ENCODE data around the gene C3orf80. TPM values are rescaled to one million over a fixed set of nuclear protein-coding genes. Genes with fewer than 3 reads are reported as not detected.
"Not testable (repeated sequence)": the region's sequence is repeated elsewhere in the genome, so short reads cannot be mapped to it uniquely, and the experiment has no call there.

The C3orf80 gene
- under 1 TPM in 9 of 10 donors, not detected in 1; 0.11 to 0.45 (median 0.30) TPM for polyA plus RNA-seq (ENCODE audit: insufficient read length in 10 of 10)
- long read RNA-seq, donor 1 = 0 reads
- long read RNA-seq, donor 2 = 0 reads
- long read RNA-seq, donor 3 = 0 reads
- long read RNA-seq, donor 4 = 0 reads
- long read RNA-seq, donor 5, partial matches to known transcripts = 0 of 1 reads
- long read RNA-seq, donor 5, other reads (novel, unspliced or antisense) = 0 of 1 reads
- long read RNA-seq, donor 6 = 0 reads
- long read RNA-seq, donor 7 = 0 reads
- long read RNA-seq, donor 8 = 0 reads
- long read RNA-seq, donor 9 = 0 reads

- peak in 2 of 3 donors; percentile 36 to 74 for DNase-seq
These were observed at the start of gene C3orf80 for GRCh38 chr3:160225176-160226025. Gene C3orf80 (plus strand): TSS chr3:160225422. CDS start chr3:160225636, 214 bp downstream.

GRCh38 chr3:160176923-160177322, 48.3 kb upstream of the C3orf80 start:
- no peak for DNase-seq

GRCh38 chr3:160178661-160179060, 46.6 kb upstream of the C3orf80 start:
- DNase-seq = not testable (repeated sequence)

- DNase-seq = not testable (repeated sequence)
These were observed 45.8 kb upstream of the C3orf80 start for GRCh38 chr3:160179403-160179802.

GRCh38 chr3:160179906-160180305, 45.3 kb upstream of the C3orf80 start:
- DNase-seq = no peak

GRCh38 chr3:160180581-160181216, 44.5 kb upstream of the C3orf80 start:
- peak; percentile 34 to 59 (median 39) for DNase-seq

GRCh38 chr3:160183345-160184076, 41.7 kb upstream of the C3orf80 start:
- DNase-seq = no peak

- peak; percentile 3 to 59 (median 43) for DNase-seq
These were observed 40.6 kb upstream of the C3orf80 start for GRCh38 chr3:160184655-160185054.

- DNase-seq = no peak
These were observed 39.5 kb upstream of the C3orf80 start for GRCh38 chr3:160185751-160186150.

GRCh38 chr3:160187288-160187687, 37.9 kb upstream of the C3orf80 start:
- no peak for DNase-seq

GRCh38 chr3:160192310-160193029, 32.8 kb upstream of the C3orf80 start:
- DNase-seq = no peak

- DNase-seq = no peak
These were observed 31.5 kb upstream of the C3orf80 start for GRCh38 chr3:160193644-160194192.

- DNase-seq = no peak
These were observed 30.8 kb upstream of the C3orf80 start for GRCh38 chr3:160194438-160194837.

- no peak for DNase-seq
These were observed 30.1 kb upstream of the C3orf80 start for GRCh38 chr3:160195106-160195505.

GRCh38 chr3:160196511-160197104, 28.6 kb upstream of the C3orf80 start:
- no peak for DNase-seq

- DNase-seq = no peak
These were observed 26.1 kb upstream of the C3orf80 start for GRCh38 chr3:160199108-160199507.

GRCh38 chr3:160200353-160200752, 24.9 kb upstream of the C3orf80 start:
- no peak for DNase-seq

- not testable (repeated sequence) for DNase-seq
These were observed 20.7 kb upstream of the C3orf80 start for GRCh38 chr3:160204396-160205011.

GRCh38 chr3:160205606-160206005, 19.6 kb upstream of the C3orf80 start:
- no peak for DNase-seq

- DNase-seq = no peak
These were observed 14.9 kb upstream of the C3orf80 start for GRCh38 chr3:160210341-160210740.

Data from muscle of back (tissue), 13 donors.